HCT116 (cell line): ENCODE data around the gene GDAP1L1. TPM values are rescaled to one million over a fixed set of nuclear protein-coding genes. Genes with fewer than 3 reads are reported as not detected.

Experiments
- ATAC-seq: fragments of 200-7000 bp; cut with Tn5 transposase; 2 replicates; pipeline ENCODE4 v1.9.1; 2020; ENCODE audit warnings: mild to moderate bottlenecking, moderate library complexity
- BruUV-seq: library from RNA; stranded (reverse); fragments of 400-500 nt; replicated peaks from 2 replicates; lab custom pipeline; 2021; lab: Mats Ljungman, UMichigan
- CTCF ChIA-PET: fragments of 300-600 bp; sonication (Branson Sonifier 250); formaldehyde crosslinking; loops from one replicate; lab custom pipeline; 2021; ENCODE audit warnings: antibody characterized with exemption; lab: Charles Lee
- POLR2A ChIA-PET: fragments of 300-600, 350-600 bp; sonication (Branson Sonifier 250); formaldehyde crosslinking; loops from one replicate; lab custom pipeline; 2021; ENCODE audit warnings: antibody characterized with exemption; lab: Charles Lee
- RAD21 ChIA-PET, 2 experiments: fragments of 300-600 bp; sonication (Branson Sonifier 250); formaldehyde crosslinking; loops; one replicate each; lab custom pipeline; 2023; ENCODE audit warnings: low total read pairs in 2 of 2; ENCODE audit not compliant: uncharacterized antibody in 2 of 2, unreplicated experiment in 2 of 2, low non-redundant PET in 1 of 2; lab: Charles Lee
- DNase-seq: peaks from one replicate; pipeline ENCODE4 v3.0.0-alpha.2; 2010; ENCODE audit warnings: low read depth, low spot score
- H2AFZ ChIP-seq: fragments of 200-600 bp; shearing (Covaris generic), sonication (generic); 2 replicates; pipeline ENCODE4 v1.6.1; 2017; ENCODE audit warnings: low read depth, mixed run types, mixed read lengths, antibody characterized with exemption, low read length; ENCODE audit not compliant: poor library complexity, severe bottlenecking
- H3K27ac ChIP-seq: 2 replicates; pipeline ENCODE4 v1.5.1; 2012; ENCODE audit warnings: low read depth, low read length
- H3K27me3 ChIP-seq: fragments of 200-600 bp; sonication (generic); 2 replicates; pipeline ENCODE4 v1.6.1; 2016; ENCODE audit warnings: mixed run types, low read length, mixed read lengths; ENCODE audit not compliant: insufficient read depth
- H3K36me3 ChIP-seq, 2 experiments: fragments of 200-500 bp in 1 of 2; fragments of 200-600 bp in 1 of 2; sonication (Bioruptor generic) in 1 of 2; sonication (generic) in 1 of 2; 2 replicates each; pipeline versions ENCODE4 v1.5.1 to v1.6.1; 2014 to 2016; ENCODE audit warnings: low read length in 2 of 2, inconsistent platforms in 1 of 2, mixed read lengths in 1 of 2, mixed run types in 1 of 2; ENCODE audit not compliant: insufficient read depth in 2 of 2, control insufficient read depth in 1 of 2
- H3K4me1 ChIP-seq, 2 experiments: fragments of 200-600 bp in 1 of 2; sonication (generic) in 1 of 2; 2 replicates each; pipeline versions ENCODE4 v1.5.1 to v1.6.1; 2012 to 2017; ENCODE audit warnings: low read length in 2 of 2, inconsistent platforms in 1 of 2, mild to moderate bottlenecking in 1 of 2, mixed read lengths in 1 of 2, mixed run types in 1 of 2, moderate library complexity in 1 of 2; ENCODE audit not compliant: insufficient read depth in 2 of 2, control insufficient read depth in 1 of 2
- H3K4me2 ChIP-seq: fragments of 200-600 bp; sonication (generic); 2 replicates; pipeline ENCODE4 v1.6.1; 2017; ENCODE audit warnings: mixed run types, low read length, mixed read lengths
- H3K4me3 ChIP-seq, 2 experiments: fragments of 200-600 bp in 1 of 2; sonication (generic) in 1 of 2; replicated peaks in 1 of 2; 2 replicates each; pipeline ENCODE4 v1.5.1; 2011 to 2016; ENCODE audit warnings: low read length in 2 of 2, control low read depth in 1 of 2, low read depth in 1 of 2, mild to moderate bottlenecking in 1 of 2, mixed read lengths in 1 of 2, mixed run types in 1 of 2
- H3K79me2 ChIP-seq: fragments of 200-600 bp; sonication (generic); 2 replicates; pipeline ENCODE4 v1.6.1; 2017; ENCODE audit warnings: mild to moderate bottlenecking, mixed run types, low read length, moderate library complexity, mixed read lengths; ENCODE audit not compliant: insufficient read depth
- H3K9ac ChIP-seq: fragments of 200-600 bp; sonication (generic); 2 replicates; pipeline ENCODE4 v1.6.1; 2016; ENCODE audit warnings: low read length, mixed read lengths
- H3K9me2 ChIP-seq: fragments of 200-600 bp; sonication (generic), shearing (Covaris generic); 2 replicates; pipeline ENCODE4 v1.6.1; 2017; ENCODE audit warnings: mixed run types, mild to moderate bottlenecking, moderate library complexity; ENCODE audit not compliant: insufficient read depth
- H3K9me3 ChIP-seq, 2 experiments: fragments of 200-500 bp in 1 of 2; fragments of 200-600 bp in 1 of 2; sonication (Bioruptor generic) in 1 of 2; sonication (generic) in 1 of 2; 2 replicates each; pipeline ENCODE4 v1.6.1; 2014 to 2017; ENCODE audit warnings: low read length in 2 of 2, mixed read lengths in 2 of 2, inconsistent platforms in 1 of 2, low read depth in 1 of 2, mild to moderate bottlenecking in 1 of 2, mixed run types in 1 of 2, moderate library complexity in 1 of 2; ENCODE audit not compliant: control insufficient read depth in 1 of 2, insufficient read depth in 1 of 2
- H4K20me1 ChIP-seq: fragments of 200-600 bp; sonication (generic), shearing (Covaris generic); 2 replicates; pipeline ENCODE4 v1.6.1; 2017; ENCODE audit warnings: mixed run types, mild to moderate bottlenecking, moderate library complexity; ENCODE audit not compliant: insufficient read depth
- CEBPB ChIP-seq: IDR thresholded peaks from 2 replicates; pipeline ENCODE4 v1.6.1; 2012; ENCODE audit warnings: low read depth
- EZH2phosphoT487 ChIP-seq: fragments of 200-600 bp; IDR thresholded peaks from 2 replicates; pipeline ENCODE4 v1.6.1; 2018; ENCODE audit warnings: antibody characterized with exemption, borderline replicate concordance
- FOSL1 ChIP-seq: IDR thresholded peaks from 2 replicates; pipeline ENCODE4 v1.6.1; 2012; ENCODE audit warnings: low read depth
- SIN3A ChIP-seq: IDR thresholded peaks from 2 replicates; pipeline ENCODE4 v1.6.1; 2012; ENCODE audit warnings: low read depth
- SRF ChIP-seq: IDR thresholded peaks from 2 replicates; pipeline ENCODE4 v1.6.1; 2012; ENCODE audit warnings: low read depth
- TCF7L2 ChIP-seq: IDR thresholded peaks from 2 replicates; pipeline ENCODE4 v1.7.0; 2011; ENCODE audit warnings: borderline replicate concordance, inconsistent platforms; ENCODE audit not compliant: insufficient read depth, insufficient read length; ENCODE audit errors: extremely low read depth
- ZNF274 ChIP-seq: fragments of 200-500 bp; sonication (Bioruptor generic); IDR thresholded peaks from 2 replicates; pipeline ENCODE4 v1.6.1; 2014; ENCODE audit warnings: mild to moderate bottlenecking, low read depth, low read length, inconsistent platforms
- intact Hi-C: fragments of 100-400 bp; cut with micrococcal nuclease; formaldehyde crosslinking; loops from 2 replicates; pipeline ENCODE4 v1.10.0; 2022
- total RNA-seq: library from RNA; stranded (reverse); gene quantifications from one replicate; pipeline ENCODE4 v1.2.1, GENCODE V29; 2021; ENCODE audit not compliant: unreplicated experiment
- TF ChIP-seq, protein P1 (sequence below): IDR thresholded peaks from 2 replicates; pipeline ENCODE4 v1.6.1; 2012
- TF ChIP-seq, protein P2 (sequence below): IDR thresholded peaks from 2 replicates; pipeline ENCODE4 v1.6.1; 2011; ENCODE audit warnings: mild to moderate bottlenecking, low read length, moderate library complexity; ENCODE audit not compliant: insufficient replicate concordance; ENCODE audit errors: extremely low read depth

GDAP1L1 gene
- total RNA-seq, 1 experiment from 2014 or later = not detected

DNA sequence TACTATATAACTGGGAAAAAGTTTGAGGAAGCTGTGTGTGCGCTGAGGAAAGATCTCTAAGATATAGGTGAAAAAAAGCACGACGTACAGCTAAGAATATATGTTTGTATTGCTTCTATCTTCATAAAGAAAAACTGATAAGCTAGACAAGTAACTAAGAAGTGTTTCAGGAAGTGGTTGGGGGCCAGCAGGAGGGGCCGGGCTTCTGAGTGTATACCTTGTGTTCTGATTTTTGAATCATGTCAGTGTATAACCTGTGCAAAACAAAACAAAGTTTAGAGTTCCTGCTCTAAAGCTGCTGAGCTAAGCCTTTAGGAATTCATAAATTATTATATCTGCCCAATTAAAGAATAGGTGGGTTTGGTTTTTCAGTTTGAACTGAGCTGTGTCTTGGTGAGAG lies 28.7 kb upstream of the GDAP1L1 start:
- ChIA-PET RAD21 (interaction anchor here in 1 of 2 experiments (1.6 kb wide), 1 partner anchor 93 kb away, joined by 10 read pairs; the partner anchor contains the start of gene FITM2), POLR2A (no interaction called here), CTCF (interaction anchor here (0.9 to 6.9 kb wide), 12 partner anchors 10 to 648 kb away, joined by 3 to 114 read pairs (median 7); partner anchors contain the start of gene FITM2)
- Histone ChIP-seq H3K79me2 (no peaks in the 10 kb centered on the region), H3K27ac (no peak overlapping the region), H3K9ac (no peak overlapping the region), H3K4me1 (no peaks in the 10 kb centered on the region; a peak in 1 of 4 replicates), H3K4me2 (no peak overlapping the region), H3K9me2 (no peaks in the 10 kb centered on the region), H3K9me3 (no peaks in the 10 kb centered on the region), H3K4me3 (no peak overlapping the region), H3K27me3 (no peaks in the 10 kb centered on the region), H2AFZ (no peak overlapping the region), H4K20me1 (no peaks in the 10 kb centered on the region), H3K36me3 (no peaks in the 10 kb centered on the region)
- no peak for TF ChIP-seq EZH2phosphoT487
- TF ChIP-seq SIN3A = no peak
- TF ChIP-seq SRF = no peak
- TF ChIP-seq CEBPB = no peak
- TF ChIP-seq TCF7L2 = no peak
- TF ChIP-seq, protein P1, sequence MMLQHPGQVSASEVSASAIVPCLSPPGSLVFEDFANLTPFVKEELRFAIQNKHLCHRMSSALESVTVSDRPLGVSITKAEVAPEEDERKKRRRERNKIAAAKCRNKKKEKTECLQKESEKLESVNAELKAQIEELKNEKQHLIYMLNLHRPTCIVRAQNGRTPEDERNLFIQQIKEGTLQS = no peak
- TF ChIP-seq ZNF274 = no peak
- TF ChIP-seq, protein P2, sequence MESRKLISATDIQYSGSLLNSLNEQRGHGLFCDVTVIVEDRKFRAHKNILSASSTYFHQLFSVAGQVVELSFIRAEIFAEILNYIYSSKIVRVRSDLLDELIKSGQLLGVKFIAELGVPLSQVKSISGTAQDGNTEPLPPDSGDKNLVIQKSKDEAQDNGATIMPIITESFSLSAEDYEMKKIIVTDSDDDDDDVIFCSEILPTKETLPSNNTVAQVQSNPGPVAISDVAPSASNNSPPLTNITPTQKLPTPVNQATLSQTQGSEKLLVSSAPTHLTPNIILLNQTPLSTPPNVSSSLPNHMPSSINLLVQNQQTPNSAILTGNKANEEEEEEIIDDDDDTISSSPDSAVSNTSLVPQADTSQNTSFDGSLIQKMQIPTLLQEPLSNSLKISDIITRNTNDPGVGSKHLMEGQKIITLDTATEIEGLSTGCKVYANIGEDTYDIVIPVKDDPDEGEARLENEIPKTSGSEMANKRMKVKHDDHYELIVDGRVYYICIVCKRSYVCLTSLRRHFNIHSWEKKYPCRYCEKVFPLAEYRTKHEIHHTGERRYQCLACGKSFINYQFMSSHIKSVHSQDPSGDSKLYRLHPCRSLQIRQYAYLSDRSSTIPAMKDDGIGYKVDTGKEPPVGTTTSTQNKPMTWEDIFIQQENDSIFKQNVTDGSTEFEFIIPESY = no peak
- no peak for TF ChIP-seq FOSL1
- no peak for DNase-seq
- BruUV-seq = no TSS peak
- ATAC-seq = no peak
- intact Hi-C loops = no loop called here
